AG04449 (cell line): ENCODE results near the gene ELL.

ENCODE experiments used
- CTCF ChIA-PET: fragments of 350-600 bp; formaldehyde crosslinking; extraction: SDS; loops from one replicate; lab custom pipeline; 2021; ENCODE audit warnings: antibody characterized with exemption; lab: Yijun Ruan, JAX
- POLR2A ChIA-PET: fragments of 400-600, 350-600 bp; formaldehyde crosslinking; extraction: SDS; loops from one replicate; lab custom pipeline; 2020; ENCODE audit warnings: antibody characterized with exemption, inconsistent platforms; lab: Yijun Ruan, JAX
- DNase-seq: peaks from one replicate; pipeline ENCODE4 v3.0.0-alpha.2; 2010; ENCODE audit warnings: low read depth, low spot score
- H3K4me3 ChIP-seq: 2 replicates; pipeline ENCODE4 v1.5.1; 2011; ENCODE audit warnings: low read depth, mild to moderate bottlenecking, control low read depth, low read length
- TF ChIP-seq, protein P1 (sequence below): IDR thresholded peaks from one replicate; pipeline ENCODE4 v1.5.1; 2011; ENCODE audit warnings: mild to moderate bottlenecking, moderate library complexity, low read length, control low read depth, inconsistent platforms; ENCODE audit not compliant: insufficient read depth; ENCODE audit errors: missing control alignments

Gene ELL

DNA sequence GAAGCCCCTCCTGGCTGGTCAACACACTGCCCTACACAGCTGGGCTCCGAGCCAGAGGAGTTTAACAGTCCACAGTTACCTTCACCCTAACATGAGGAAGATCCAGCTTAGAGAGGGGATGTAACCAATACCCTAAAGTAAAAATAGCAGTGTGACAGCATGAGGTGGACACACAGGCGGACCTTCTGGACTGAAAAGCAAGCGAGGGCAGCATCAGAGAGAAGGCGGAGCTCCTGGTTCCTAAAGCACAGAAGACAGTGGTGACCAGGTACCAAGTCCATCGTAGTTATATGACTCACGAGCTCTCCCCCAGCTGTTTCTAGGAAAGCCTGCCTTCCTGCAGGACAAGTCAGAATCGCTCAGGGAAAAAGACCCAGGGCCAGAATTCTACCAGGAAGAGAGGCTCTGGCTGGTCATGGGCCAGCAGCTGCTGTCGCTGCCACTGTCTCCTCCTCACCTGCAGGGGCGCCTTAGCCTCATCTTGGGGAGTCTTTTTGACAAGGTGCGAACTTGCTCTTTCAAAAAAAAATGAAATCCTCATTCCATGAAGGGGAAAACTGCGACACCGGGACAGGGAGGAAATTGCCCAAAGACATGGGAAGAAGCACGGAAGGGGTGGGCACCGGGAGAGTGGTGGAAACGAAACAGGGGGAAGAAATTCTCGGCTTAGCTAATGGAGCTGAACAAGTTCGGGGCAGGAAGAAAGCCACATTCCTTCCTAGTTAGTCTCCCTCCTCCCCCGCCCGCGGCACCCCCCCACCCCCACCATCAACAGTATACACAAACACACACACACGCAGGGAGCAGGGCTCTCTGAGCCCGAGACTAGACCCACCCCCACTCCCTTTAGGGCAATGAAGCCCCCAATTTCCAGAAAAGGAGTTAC is 1.7 kb downstream of the ELL start:
- peak; percentile 33 for DNase-seq
- peak overlapping the region; percentile 97 for H3K4me3 ChIP-seq
- TF ChIP-seq, protein P1, sequence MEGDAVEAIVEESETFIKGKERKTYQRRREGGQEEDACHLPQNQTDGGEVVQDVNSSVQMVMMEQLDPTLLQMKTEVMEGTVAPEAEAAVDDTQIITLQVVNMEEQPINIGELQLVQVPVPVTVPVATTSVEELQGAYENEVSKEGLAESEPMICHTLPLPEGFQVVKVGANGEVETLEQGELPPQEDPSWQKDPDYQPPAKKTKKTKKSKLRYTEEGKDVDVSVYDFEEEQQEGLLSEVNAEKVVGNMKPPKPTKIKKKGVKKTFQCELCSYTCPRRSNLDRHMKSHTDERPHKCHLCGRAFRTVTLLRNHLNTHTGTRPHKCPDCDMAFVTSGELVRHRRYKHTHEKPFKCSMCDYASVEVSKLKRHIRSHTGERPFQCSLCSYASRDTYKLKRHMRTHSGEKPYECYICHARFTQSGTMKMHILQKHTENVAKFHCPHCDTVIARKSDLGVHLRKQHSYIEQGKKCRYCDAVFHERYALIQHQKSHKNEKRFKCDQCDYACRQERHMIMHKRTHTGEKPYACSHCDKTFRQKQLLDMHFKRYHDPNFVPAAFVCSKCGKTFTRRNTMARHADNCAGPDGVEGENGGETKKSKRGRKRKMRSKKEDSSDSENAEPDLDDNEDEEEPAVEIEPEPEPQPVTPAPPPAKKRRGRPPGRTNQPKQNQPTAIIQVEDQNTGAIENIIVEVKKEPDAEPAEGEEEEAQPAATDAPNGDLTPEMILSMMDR = peak; percentile 68
- CTCF ChIA-PET = interaction anchor here (0.6 to 4.9 kb wide), 20 partner anchors 10 to 467 kb away, joined by 3 to 42 read pairs (median 4); partner anchors contain the start of gene REX1BD
- POLR2A ChIA-PET = interaction anchor here (0.6 to 1.2 kb wide), 7 partner anchors 17 to 391 kb away, joined by 3 to 4 read pairs (median 3); partner anchors contain the start of gene UBA52

DNA sequence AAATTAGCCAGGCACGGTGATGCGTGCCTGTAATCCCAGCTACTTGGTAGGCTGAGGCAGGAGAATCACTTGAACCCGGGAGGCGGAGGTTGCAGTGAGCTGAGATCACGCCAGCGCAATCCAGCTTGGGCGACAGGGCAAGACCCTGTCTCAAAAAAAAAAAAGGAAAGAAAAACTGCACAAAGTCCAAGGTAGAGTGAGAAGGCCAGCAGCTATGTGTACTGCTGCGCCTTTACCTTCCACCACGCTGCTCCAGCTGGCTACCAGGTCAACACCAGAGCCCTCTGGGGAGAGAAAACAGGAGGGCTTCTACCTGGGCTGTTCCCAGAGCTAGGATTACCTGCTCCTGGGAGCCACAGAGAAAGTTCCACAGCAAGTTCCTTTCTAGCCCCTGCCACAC is 3.2 kb downstream of the ELL start:
- TF ChIP-seq, protein P1 = no peak
- DNase-seq = no peak
- POLR2A ChIA-PET = interaction anchor here (0.6 kb wide), 1 partner anchor 301 kb away, joined by 3 read pairs; no protein-coding TSS in a partner anchor
- H3K4me3 ChIP-seq = no peak overlapping the region
- CTCF ChIA-PET = interaction anchor here (1.0 to 4.9 kb wide), 5 partner anchors 12 to 55 kb away, joined by 3 to 42 read pairs (median 4); no protein-coding TSS in a partner anchor

DNA sequence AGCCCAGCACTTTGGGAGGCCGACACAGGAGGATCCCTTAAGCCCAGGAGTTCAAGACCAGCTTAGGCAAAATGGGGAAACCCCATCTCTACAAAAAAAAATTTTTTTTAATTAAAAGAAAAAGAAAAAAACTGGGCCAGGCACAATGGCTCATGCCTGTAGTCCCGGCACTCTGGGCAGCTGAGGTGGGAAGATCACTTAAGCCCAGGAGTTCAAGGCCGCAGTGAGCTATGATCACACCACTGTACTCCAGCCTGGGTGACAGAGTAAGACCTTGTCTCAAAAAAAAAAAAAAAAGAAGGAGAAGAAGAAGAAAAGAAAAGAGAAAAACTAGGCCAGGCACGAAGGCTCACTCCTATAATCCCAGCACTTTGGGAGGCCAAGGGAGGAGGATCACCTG is 4.3 kb downstream of the ELL start:
- no peak for DNase-seq
- H3K4me3 ChIP-seq = no peak overlapping the region
- ChIA-PET POLR2A (no interaction called here), CTCF (interaction anchor here (0.7 to 1.6 kb wide), 4 partner anchors 11 to 67 kb away, joined by 3 to 4 read pairs (median 3); no protein-coding TSS in a partner anchor)
- TF ChIP-seq, protein P1 = no peak

DNA sequence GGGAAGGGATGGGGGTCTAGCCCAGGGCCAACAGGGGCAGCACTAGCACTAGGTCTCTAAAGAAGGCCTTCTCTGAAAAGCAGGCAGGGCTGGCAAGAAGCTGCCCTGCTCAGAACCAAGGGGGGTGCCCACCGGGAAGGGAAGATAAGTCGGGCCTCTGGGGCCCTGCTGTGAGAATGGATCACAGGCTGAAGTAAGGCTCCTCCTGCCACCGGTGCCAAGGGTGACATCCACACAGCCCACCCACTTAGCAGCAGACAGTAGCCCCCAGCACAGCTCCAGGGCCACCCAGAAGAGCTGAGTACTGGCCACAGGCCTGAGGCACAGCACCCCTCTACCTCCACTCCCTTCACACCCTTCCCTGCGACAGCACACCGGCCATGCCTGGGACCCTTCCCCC is 5.9 kb downstream of the ELL start:
- no peak for DNase-seq
- H3K4me3 ChIP-seq = no peak overlapping the region
- TF ChIP-seq, protein P1 = no peak
- POLR2A ChIA-PET = no interaction called here
- CTCF ChIA-PET = interaction anchor here (1.5 kb wide), 1 partner anchor 46 kb away, joined by 3 read pairs; no protein-coding TSS in a partner anchor

DNA sequence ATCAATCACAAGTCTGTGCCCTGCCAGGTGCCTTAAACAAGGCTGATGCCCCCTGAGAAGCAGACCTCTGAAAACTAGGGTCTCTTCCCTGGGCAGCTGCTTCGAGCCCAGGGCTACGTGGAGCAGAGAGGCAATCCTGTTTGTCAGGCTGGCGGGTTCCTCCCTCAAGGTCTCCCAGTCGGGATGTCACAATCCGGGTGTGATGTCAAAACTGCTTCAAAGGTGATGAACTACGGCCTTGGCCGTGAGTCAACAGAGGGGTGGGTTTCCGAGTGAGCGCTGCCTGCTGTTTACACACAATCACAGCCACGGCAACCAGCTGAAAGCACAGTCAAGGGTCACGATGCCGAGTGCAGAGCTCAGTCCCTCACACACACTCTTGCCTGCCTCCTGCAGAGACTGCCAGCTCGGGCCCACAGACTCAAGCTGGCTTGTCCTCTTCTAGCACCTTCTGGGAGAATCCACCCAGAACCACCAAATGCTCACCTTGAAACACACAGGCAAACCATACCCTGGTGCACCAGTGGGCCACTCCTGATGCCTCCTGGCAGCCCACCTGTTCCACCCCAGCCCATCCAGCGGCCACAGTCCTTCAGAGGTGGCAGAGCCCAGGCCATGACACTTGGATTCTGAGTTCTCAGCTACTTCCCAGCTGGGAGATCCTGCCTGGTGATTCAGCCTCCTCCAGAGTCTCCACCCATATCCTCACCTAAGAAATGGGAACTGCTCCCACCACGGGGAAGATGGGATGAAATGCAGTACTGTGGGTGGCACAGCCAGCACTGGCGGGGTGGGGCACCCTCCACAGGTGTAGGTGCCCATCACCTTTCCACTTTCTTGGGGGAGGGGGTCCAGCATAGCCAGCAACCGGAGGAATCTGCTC is 6.8 kb downstream of the ELL start:
- DNase-seq = no peak
- no peak overlapping the region for H3K4me3 ChIP-seq
- ChIA-PET CTCF (interaction anchor here (1.5 kb wide), 2 partner anchors 45 to 64 kb away, joined by 5 to 6 read pairs; no protein-coding TSS in a partner anchor), POLR2A (no interaction called here)
- TF ChIP-seq, protein P1 = no peak
